HG02981 (cell line): ENCODE data around the gene CDH23.

Experiments used
- ATAC-seq: cut with Tn5 transposase; IDR thresholded peaks from one replicate; pipeline ENCODE4 v1.9.1; 2021; ENCODE audit warnings: mild to moderate bottlenecking, moderate library complexity; ENCODE audit not compliant: unreplicated experiment

The CDH23 gene

GRCh38 chr10:71392292-71392691 lies 4.4 kb upstream of the CDH23 start:
- no peak for ATAC-seq

DNA sequence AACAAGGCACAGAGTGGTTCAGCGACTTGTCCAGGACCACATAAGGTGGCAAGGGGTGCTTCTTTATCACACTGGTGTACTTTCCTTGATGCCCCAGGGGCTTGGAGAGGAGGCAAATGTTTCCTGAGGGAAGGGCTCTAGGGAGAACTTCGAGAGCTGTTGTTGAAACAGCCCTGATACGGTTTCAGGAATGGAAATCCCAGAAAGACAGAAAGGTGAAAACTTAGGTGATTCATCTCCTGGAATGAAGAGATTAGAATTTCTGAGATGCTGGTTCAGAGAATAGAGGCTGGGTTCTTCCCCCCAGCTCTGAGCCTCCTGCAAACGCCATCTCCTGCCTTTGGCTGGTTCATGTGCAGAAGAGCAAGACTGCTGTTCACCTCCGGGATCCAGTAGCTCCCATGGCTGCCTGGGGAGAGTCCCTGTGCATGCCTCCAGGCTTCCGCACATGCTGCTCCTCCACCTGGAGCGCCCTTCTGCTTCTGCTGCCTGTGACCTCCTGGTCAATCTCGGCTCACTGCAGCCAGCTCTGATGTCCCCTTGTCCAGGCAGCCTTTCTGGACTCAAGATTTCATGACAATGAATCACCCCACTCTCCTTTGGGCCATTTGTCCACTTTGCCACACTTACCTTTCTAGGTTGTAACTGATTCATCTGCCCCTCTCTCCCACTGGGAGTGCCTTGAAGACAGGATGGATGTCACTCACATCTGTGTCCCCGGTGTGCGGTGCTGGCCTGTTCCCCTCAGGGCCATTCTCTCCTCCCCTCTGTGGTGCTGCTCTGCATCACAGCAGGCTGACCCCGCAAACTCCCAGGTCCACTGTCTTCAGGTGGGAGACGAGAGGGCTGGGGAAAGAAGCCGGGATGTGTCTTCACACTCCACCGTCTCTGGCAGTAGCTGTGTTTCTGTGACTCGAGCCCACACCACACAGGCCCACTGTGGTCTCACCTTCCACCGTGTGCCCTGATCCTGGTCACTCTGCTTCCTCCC lies 3.6 kb upstream of the CDH23 start:
- ATAC-seq = no peak

DNA sequence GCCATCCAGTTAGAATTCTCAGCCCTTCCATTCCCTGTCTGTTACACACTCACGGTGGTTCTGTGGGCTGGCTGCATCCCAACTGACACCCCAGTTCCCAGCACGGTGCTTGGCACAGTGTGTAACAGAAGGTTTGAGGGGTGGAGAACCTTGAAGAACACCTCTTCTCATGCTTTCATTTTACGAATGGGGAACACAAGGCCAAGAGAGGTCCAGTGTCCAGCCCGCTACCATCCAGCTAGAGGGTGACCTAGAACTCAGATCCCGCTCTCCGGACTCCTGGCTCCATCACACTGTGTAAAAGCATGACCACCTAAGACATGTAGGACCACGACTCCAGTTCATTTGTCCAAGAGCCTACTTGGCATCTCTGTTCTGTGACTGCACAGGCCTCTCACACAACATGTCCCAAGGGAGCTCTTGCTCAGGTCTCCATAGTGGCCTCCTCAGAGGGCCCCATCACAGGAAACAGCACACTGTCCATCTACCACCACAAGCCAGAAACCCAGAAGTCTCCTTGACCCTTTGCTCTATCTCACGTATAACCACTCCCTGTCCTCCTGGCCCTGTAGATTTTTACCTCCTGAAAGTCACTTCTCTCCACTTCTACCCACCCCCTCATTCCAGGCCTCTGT lies 2.8 kb upstream of the CDH23 start:
- no peak for ATAC-seq

- no peak for ATAC-seq
Observed at GRCh38 chr10:71394926-71395562, 1.7 kb upstream of the CDH23 start.

DNA sequence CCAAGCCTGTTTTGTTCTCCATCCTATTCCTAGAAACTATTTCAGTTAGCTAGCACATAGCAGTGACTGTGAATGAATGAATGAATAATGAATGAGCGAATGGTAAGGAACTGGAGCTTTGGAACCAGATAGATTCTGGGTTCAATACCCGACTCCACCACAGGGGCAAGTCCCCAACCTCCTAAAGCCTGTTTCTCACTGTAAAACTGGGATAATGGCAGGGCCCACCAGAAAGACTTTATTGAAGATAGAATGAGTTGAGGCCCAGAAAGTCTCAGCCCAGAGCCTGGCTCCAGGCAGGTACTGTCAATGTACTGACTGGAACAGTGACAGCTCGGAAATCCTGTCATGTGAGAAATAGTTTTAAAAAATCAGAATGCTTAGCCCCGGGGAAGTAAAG lies 1.1 kb upstream of the CDH23 start:
- no peak for ATAC-seq

DNA sequence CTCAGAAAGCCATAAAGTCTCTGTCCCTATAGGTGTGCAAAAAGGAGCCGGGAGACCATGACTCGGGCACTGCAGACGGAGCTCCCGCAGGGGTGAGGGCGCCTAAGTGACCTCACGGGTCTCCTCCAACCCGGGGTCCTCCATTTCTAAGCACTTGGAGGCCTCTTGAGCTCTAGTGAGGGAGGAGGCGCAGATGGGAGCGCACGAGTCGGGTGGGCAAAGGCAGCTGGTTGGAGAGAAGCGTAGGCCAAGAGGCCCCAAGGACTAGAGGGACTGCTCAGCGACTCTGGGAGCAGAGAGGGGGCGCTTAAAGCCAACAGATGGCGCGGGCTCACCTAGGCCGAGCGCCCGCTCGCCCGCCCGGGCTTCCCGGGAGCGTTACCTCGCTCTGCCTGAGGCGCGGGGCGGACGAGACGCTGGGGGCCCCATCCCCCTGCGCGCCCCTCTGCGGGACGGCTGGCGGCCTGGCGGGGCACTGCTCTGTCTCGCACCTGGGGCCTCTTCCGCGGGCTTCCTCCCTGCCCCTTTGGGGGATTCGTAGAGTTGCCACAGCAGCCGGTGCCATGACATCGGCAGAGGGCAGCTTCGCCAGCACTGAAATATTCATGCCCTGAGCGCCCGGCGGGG lies 523 bp upstream of the CDH23 start:
- no peak for ATAC-seq

DNA sequence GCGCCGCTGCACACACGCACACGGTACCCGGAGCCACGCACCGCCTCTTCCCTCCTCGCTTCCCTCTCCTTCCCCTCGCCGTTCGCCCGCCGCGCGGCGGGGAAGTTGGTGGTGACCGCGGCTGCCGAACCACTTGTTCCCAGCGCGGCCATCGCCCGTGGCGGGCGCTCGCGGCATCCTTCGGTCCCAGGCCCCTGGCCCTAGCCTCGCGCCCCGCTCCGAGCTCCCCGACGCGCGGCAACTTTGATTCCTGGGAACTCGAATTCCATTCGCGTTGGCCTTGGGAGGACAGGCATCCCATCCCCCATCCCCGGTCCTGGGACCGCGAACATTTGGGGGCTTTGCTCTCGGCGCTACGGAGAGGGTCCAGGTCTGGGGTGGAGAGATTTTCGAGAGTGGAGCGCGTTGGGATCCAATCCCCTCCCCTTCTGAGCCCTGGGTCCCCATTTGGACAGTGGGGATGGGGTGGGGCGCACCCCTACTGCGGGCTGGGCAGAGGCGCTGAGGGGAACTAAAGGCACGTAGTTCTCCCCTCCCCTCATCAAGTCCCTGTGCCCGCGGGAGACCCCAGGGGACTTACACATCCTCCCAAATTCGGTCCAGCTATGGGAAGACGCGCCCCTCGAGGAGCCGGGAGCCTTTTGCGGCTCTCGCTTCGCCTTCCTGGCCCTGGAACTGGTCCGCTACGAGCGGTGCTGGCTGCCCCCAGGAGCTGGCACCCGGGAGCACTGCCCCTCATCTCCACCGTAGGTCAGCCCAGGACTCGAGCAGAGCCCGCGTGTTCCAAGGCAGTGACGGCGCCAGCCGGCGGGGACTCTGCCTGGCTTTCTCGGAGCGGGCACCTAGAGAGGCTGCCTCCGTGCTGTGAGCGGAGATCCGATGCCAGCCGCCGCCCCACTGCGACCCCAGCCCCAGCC lies 834 bp downstream of the CDH23 start:
- ATAC-seq = no peak

GRCh38 chr10:71398976-71399375 lies 2.3 kb downstream of the CDH23 start:
- ATAC-seq = no peak

DNA sequence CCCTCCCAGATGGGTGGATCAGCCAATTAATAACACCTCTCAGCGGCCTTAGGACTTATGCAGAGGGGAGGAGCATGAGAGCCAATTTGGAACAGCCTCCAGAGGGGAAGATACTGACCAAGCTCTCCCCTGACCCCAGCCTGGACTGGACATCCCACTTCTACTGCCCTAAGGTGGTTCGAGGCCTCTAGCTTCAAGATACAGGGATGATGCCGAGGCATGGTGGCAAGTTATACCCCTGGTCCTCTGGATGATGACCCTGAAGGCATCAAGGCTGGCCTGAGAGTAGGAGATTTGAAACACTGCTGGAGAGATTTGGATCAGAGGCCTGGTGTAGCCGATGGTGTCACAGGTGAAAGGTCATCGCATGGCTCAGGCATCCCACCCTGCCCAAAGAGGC lies 3.2 kb downstream of the CDH23 start:
- ATAC-seq = no peak

DNA sequence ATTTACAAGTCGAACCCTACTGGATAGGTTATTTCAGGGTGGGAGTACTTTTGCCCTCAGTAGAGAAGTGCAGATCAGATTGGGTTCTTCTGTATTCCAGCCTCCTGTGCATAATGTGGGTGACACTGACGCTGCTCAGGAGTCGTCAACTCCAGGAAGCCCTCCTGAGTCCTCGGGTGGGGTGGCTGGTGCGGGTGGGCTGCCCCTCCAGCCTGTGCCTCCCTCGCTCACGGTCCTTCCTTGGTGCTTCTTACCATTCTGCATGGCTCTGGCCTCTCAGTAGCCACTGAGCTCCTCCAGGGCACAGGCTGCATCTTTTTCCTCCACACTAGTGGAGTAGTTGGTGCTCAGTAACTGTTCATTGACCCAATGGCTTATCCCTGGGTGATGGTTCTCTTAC lies 4.3 kb downstream of the CDH23 start:
- no peak for ATAC-seq

DNA sequence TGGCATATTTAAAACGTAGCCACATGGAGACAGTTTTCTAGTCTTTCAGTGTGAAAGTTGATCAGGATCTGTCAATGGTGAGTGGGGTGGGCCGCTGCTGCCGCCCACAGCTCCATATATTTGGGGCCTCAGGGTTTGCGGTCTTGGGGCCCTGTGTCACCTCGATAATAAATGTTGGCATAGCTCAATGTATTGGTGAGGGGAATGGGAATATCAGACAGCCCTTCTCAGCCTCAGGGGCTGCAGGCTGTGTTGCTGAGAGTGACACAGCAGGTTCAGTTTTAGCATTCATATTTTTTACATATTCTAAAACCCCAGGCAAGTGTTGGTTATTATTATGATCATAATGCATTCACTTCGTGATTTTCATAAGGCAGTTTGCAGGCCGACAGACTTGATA lies 5.3 kb downstream of the CDH23 start:
- ATAC-seq = no peak

DNA sequence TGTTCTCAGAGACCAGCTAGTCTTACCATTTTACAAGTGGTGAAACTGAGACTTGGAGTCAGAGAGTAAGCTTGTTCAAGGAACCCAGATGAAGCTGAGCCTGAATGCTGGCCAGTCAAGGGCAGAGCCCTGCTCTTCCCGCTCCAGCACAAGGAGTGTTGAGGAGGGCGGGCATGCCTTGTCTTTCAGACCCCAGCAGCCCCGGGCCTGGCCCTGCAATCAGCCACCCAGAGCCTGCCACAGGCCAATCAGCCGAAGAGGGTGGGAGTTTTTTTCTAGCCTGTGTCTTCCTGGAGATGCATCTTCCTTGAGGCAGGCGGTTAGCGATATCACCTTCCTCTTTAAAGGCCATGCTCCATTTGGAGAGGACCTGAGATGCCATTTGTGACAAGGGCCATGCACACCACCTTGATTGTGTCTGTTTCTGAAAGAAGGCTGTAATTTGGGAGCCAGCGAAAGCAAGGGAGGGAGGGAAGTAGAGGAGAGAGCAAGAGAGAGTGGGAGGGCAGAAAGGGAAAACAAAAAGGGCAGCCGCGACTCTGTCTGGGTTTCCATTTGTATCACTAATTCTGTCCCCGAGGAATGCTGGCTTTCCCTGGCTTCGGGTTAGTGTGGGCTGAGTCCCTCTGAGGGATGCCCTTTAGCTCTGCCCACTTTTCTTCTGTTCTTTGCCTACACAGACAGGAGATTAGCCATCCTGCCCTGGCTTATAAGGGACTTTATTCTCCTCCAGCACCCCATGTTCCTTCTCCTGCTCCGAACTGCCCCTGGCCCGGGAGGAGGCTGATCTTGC lies 8.0 kb downstream of the CDH23 start:
- ATAC-seq = no peak

DNA sequence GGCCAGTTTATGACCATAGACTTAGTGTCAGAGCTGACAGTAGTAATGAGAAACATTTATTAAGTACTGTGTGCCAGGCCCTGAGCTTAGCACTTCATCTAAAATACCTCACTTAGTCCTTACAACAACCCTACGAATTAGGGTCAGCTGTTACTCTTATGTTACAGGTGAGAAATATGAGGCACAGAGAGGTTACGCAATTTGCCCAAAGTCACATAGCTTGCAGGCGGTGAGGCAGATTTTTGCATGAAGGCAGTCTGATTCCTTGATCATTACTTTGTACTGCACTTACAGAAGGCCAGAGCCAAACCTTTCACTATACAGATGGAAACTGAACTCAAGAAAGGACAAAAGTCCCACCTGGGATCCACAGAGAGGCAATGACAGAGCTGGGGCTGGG lies 10.2 kb downstream of the CDH23 start:
- ATAC-seq = no peak

- ATAC-seq = no peak
Observed at GRCh38 chr10:71408436-71409225, 11.9 kb downstream of the CDH23 start.

- ATAC-seq = no peak
Observed at GRCh38 chr10:71409516-71410104, 12.9 kb downstream of the CDH23 start.

DNA sequence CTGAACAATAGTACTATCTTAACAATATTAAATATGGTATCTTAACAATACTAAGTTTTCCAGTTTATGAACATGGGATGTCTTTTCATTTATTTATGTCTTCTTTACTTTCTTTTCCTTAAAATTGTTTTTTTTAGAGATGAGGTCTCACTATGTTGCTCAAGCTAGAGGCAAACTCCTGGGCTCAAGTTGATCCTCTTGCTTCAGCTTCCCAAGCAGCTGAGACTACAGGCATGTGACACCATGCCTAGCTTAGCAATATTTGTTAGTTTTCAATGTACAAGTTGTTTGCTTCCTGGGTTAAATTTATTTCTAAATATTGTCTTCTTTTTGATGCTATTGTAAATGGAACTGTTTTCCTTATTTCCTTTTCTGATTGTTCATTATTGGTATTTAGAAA lies 16.9 kb downstream of the CDH23 start:
- no peak for ATAC-seq

DNA sequence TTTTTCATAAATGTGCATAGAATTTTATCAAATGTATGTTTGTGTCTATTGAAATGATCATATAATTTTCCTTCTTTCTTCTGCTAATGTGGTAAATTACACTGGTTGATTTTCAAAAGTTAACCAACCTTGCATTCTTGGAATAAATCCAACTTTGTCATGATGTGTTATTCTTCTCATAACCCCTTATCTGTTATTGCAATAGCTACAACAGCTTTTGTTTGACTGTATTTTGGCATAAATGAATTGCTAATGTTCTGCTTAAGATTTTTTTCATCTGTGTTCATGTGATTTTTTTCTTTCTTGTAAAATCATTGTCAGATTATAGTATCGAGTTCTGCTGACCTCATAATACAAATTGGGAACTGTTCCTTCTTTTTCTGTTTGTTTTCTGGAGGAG lies 17.6 kb downstream of the CDH23 start:
- ATAC-seq = no peak

DNA sequence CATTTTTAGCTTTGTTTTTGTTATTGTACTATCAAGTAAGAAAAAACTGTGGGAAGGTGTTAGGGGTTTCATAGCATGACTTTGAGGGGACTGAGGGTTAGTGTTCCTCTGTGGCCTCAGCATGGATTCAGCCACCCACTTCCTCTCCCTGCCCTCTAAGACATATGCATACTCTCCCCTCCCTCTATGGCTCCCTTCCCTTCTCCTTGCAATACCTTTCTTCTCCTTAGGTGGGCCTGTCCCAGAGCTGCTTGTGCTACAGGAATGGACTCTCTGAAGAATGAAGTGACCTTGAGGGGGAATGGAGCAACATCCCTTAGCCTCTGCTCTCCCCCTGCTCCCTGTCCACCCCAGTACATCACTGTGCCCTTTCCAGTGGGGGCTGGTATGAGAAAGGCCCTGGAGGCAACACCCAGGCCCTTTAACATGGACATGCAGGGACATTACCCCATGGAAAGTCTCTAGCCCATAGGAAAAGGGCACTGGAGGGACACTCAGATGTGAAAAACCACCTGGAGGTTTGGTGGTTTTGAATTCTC lies 22.4 kb downstream of the CDH23 start:
- ATAC-seq = no peak
